Choroid plexus epithelial cell (primary cell): ENCODE measurements around the gene TCIRG1.

ENCODE experiments used
- DNase-seq: peaks from one replicate; pipeline ENCODE4 v3.0.0-alpha.2; 2010; ENCODE audit warnings: low read depth
- H3K4me3 ChIP-seq: 2 replicates; pipeline ENCODE4 v1.5.1; 2011; ENCODE audit warnings: low read depth, mild to moderate bottlenecking, control low read depth, low read length, moderate library complexity
- TF ChIP-seq, protein P1 (sequence below): conservative IDR thresholded peaks from 2 replicates; pipeline ENCODE4 v1.5.1; 2011; ENCODE audit warnings: low read depth, mild to moderate bottlenecking, control low read depth, inconsistent platforms, low read length, moderate library complexity

Gene TCIRG1

GRCh38 chr11:68002938-68003845 is 35.6 kb upstream of the TCIRG1 start:
- TF ChIP-seq, protein P1, sequence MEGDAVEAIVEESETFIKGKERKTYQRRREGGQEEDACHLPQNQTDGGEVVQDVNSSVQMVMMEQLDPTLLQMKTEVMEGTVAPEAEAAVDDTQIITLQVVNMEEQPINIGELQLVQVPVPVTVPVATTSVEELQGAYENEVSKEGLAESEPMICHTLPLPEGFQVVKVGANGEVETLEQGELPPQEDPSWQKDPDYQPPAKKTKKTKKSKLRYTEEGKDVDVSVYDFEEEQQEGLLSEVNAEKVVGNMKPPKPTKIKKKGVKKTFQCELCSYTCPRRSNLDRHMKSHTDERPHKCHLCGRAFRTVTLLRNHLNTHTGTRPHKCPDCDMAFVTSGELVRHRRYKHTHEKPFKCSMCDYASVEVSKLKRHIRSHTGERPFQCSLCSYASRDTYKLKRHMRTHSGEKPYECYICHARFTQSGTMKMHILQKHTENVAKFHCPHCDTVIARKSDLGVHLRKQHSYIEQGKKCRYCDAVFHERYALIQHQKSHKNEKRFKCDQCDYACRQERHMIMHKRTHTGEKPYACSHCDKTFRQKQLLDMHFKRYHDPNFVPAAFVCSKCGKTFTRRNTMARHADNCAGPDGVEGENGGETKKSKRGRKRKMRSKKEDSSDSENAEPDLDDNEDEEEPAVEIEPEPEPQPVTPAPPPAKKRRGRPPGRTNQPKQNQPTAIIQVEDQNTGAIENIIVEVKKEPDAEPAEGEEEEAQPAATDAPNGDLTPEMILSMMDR: no peak
- no peak for DNase-seq
- peak overlapping the region; percentile 70 for H3K4me3 ChIP-seq

GRCh38 chr11:68003846-68004550 is 34.8 kb upstream of the TCIRG1 start, which contains the start of gene UNC93B1:
Gene UNC93B1 (minus strand): TSS chr11:68004097. CDS start chr11:68004043, 54 bp downstream.
- peak; percentile 75 for DNase-seq
- TF ChIP-seq, protein P1: no peak
- peak within 1 kb of the TSS; percentile 70 for H3K4me3 ChIP-seq

DNA sequence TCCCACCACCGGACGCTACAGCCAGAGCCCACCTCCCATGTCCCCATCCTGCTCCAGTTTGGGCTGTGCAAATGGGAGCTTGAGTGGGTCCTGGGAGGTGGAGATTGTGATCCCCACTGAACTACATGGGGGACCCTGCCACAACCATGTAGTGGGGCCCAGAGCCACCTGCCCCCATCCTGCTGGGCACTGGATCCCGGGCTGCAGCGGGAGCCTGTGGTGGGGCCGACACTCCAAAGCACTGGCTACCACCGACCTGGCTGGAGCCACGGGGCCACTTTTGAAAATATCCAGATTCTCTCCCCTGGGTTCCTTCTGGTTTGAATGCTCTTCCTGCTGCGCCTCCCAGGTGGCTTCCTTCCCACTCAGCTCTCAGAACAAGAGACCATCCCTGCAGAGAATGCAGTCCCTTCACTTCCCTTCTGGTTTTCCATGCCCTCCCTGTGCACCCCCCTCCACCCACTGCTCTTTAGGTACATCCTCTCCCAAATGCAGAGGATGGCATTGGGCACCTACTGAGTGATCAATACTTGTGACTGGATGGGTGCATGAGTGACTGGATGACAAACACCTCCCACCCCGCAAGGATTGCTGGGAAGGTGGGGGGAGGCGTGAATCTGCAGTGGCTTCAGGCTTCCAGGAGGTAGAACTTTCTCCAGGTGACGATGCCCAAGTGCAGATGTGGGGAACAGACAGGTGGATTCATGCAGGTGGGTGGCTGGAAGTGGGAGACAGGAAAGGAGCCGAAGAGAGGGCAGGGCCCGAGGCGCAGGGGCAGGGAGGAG is 34.1 kb upstream of the TCIRG1 start:
- DNase-seq: no peak
- peak overlapping the region; percentile 70 for H3K4me3 ChIP-seq
- TF ChIP-seq, protein P1: no peak

DNA sequence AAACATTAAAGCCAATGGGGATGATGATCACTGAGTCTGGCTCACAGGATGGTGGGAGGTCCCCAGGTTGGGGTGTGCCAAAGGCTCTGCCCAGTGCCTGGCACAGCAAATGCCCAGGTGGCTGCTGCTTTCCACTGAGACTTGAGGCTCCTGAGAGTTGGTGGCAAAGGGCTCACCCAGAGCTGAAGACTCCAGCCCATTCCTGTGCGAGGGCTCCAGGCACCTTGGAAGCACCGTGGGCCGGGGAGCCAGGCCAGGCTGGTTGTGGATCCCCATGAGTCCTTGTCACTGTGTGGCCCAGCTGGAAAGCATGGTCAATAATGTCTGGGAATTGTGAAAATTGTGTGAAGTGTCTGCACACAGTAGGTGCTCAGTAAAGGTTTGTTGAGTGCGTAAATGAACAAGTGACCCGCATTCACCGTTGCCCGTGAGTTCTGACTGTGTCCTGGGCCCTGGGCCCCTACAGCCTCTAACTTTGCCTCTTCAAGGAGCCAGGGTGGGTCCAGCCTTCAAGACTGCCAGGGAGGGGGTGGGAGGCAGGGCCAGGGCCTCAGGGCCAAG is 32.1 kb upstream of the TCIRG1 start:
- TF ChIP-seq, protein P1: no peak
- DNase-seq: no peak
- no peak overlapping the region for H3K4me3 ChIP-seq

- TF ChIP-seq, protein P1: no peak
- no peak for DNase-seq
- H3K4me3 ChIP-seq: no peak overlapping the region
Measured at GRCh38 chr11:68007498-68008380, 31.1 kb upstream of the TCIRG1 start.
